ENCODE data around the gene CCDC50.

GRCh38 chr3:191333298-191333880 is 4.2 kb downstream of the CCDC50 start:
- TF ChIP-seq CTCF (conservative IDR thresholded peaks at IDR 0.05; ENCODE audit: low read length) (no peak), EZH2phosphoT487 (IDR thresholded peaks at IDR 0.05; ENCODE audit: borderline replicate concordance) (no peak)

Data from Loucy (cell line).